HFF-Myc (cell line): ENCODE results near the gene FDX2.

Experiments used
- DNase-seq: peaks from one replicate; pipeline ENCODE4 v3.0.0-alpha.2; 2011; ENCODE audit warnings: low read depth; ENCODE audit errors: extremely low read depth
- H3K4me3 ChIP-seq: replicated peaks from 2 replicates; pipeline ENCODE4 v1.5.1; 2011; ENCODE audit warnings: low read depth, mild to moderate bottlenecking, control low read depth, low read length
- TF ChIP-seq, protein P1 (sequence below): IDR thresholded peaks from 2 replicates; pipeline ENCODE4 v1.5.1; 2012; ENCODE audit warnings: mild to moderate bottlenecking, low read depth, low read length, control low read depth; ENCODE audit errors: missing control alignments

FDX2 gene

DNA sequence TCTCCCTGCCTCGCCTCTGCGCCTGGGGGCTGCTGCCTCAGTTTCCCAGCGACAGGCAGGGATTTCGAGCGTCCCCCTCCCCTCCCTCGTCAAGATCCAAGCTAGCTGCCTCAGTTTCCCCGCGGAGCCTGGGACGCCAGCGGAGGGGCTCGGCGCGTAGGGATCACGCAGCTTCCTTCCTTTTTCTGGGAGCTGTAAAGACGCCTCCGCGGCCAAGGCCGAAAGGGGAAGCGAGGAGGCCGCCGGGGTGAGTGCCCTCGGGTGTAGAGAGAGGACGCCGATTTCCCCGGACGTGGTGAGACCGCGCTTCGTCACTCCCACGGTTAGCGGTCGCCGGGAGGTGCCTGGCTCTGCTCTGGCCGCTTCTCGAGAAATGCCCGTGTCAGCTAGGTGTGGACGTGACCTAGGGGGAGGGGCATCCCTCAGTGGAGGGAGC, 45.6 kb downstream of the FDX2 start:
- no peak overlapping the region for H3K4me3 ChIP-seq
- DNase-seq: no peak
- TF ChIP-seq, protein P1, sequence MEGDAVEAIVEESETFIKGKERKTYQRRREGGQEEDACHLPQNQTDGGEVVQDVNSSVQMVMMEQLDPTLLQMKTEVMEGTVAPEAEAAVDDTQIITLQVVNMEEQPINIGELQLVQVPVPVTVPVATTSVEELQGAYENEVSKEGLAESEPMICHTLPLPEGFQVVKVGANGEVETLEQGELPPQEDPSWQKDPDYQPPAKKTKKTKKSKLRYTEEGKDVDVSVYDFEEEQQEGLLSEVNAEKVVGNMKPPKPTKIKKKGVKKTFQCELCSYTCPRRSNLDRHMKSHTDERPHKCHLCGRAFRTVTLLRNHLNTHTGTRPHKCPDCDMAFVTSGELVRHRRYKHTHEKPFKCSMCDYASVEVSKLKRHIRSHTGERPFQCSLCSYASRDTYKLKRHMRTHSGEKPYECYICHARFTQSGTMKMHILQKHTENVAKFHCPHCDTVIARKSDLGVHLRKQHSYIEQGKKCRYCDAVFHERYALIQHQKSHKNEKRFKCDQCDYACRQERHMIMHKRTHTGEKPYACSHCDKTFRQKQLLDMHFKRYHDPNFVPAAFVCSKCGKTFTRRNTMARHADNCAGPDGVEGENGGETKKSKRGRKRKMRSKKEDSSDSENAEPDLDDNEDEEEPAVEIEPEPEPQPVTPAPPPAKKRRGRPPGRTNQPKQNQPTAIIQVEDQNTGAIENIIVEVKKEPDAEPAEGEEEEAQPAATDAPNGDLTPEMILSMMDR: no peak

DNA sequence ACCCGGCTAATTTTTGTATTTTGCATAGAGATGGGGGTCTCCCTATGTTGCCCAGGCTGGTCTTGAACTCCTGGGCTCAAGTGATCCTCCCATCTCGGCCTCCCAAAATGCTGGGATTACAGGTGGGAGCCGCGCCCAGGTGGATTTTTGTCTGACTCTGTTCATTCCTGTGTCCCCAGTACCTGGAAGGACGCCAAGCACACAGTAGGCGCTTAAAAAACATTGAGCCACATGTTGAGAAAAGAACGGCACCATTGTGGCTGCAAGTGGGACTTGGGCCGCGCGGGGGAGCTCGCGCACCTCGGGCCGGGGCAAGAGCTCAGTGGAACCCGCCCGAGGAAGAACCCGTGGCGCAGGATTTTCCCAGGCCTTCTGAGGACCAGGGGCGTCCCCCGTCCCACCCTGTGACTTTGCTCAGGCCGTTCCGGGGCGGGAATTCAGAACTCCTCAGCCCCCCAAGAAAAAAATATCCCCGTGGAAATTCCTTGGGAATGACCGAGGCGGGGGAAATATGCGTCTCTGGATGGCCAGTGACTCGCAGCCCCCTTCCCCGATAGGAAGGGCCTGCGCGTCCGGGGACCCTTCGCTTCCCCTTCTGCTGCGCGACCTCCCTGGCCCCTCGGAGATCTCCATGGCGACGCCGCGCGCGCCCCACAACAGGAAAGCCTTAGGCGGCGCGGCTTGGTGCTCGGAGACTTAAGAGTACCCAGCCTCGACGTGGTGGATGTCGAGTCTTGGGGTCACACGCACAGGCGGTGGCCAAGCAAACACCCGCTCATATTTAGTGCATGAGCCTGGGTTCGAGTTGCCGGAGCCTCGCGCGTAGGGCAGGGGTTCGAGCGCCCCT, 46.3 kb downstream of the FDX2 start:
- TF ChIP-seq, protein P1: peak; percentile 87
- H3K4me3 ChIP-seq: no peak overlapping the region
- DNase-seq: no peak

DNA sequence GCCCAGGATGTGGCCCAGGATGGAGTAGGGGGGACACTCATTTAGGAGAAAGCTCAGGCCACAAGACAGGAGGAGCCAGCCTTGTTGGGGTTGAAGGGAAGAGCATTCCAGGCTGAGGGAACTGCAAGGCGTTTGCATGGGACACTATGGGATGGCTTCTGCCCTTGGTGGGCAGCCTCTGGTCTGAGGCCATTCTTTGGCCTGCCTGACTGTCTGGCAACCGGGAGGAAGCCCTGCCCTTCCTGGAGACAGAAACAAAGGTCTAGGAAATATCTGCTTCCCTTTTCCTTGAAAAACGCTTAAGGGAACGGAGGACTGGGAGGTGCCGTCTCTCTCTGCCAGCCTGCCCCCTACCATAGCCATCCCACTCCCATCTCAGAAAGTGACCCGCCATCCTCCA, 47.7 kb downstream of the FDX2 start:
- H3K4me3 ChIP-seq: no peak overlapping the region
- TF ChIP-seq, protein P1: no peak
- no peak for DNase-seq

DNA sequence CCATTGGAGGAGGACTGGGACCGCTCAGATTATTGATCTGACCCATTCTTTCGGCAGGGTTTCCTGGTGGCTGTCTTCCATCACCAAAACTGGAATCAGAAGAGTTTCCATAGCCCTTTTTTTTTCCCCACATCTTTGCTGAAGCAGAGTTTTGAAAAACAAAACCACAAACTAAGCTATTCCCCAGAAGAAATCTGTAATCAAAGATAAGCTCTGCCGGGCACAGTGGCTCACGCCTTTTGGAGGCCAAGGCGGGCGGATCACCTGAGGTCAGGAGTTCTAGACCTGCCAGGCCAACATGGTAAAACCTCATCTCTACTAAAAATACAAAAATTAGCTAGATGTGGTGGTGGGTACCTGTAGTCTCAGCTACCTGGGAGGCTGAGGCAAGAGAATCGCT, 49.1 kb downstream of the FDX2 start:
- no peak for DNase-seq
- TF ChIP-seq, protein P1: no peak
- no peak overlapping the region for H3K4me3 ChIP-seq

DNA sequence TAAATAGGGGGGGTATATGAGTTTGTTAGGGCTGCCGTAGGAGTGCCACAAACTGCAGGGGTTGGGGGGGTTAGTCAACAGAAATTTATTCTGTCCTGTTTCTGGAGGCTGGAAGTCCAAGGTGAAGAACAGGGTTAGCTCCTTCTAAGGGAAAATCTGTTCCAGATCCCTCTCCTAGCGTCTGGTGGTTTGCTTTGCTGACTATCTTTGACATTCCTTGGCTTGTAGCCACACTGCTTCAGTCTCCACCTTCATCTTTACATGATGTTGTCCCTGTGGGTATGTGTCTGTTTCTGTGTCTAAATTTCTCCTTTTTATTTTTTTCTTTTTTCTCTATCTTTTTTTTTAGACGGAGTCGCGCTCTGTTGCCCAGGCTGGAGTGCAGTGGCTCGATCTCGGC, 53.0 kb downstream of the FDX2 start:
- DNase-seq: no peak
- no peak overlapping the region for H3K4me3 ChIP-seq
- TF ChIP-seq, protein P1: no peak

DNA sequence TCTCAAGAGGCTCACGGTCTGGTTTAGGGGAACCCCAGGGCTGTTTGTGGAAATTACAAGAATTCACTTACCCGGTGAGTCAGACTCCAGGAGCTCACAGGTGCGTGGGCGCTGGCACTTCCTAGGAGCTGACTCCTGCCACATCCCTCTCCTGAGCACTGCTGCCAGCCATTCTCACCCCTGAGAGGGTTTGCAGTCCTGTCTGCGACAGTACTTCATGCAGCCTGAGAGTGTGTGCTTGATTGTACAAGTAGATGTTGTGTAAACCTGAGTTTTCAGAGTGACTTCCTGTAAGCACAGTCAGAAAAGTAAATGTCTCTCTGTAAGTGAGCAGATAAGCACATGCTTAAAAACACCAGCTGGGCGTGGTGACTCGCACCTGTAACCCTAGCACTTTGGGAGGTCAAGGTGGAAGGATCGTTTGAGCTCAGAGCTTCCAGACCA, 55.7 kb downstream of the FDX2 start:
- DNase-seq: no peak

More for the DNA sequence above, 55.7 kb downstream of the FDX2 start:
- no peak overlapping the region for H3K4me3 ChIP-seq
- TF ChIP-seq, protein P1: no peak
